Stimulated activated CD8-positive, alpha-beta memory T cell treated with anti-CD3 and anti-CD28 coated beads, Interleukin-12 subunit alpha, Interleukin-12 subunit beta, amount 100 ng/mL, for 4 hours (primary cell): Measurements from ENCODE around the gene PGF.

Experiments
- DNase-seq: peaks from one replicate; pipeline ENCODE4 v3.0.0-alpha.2; 2020; ENCODE audit warnings: low read depth

Gene PGF

DNA sequence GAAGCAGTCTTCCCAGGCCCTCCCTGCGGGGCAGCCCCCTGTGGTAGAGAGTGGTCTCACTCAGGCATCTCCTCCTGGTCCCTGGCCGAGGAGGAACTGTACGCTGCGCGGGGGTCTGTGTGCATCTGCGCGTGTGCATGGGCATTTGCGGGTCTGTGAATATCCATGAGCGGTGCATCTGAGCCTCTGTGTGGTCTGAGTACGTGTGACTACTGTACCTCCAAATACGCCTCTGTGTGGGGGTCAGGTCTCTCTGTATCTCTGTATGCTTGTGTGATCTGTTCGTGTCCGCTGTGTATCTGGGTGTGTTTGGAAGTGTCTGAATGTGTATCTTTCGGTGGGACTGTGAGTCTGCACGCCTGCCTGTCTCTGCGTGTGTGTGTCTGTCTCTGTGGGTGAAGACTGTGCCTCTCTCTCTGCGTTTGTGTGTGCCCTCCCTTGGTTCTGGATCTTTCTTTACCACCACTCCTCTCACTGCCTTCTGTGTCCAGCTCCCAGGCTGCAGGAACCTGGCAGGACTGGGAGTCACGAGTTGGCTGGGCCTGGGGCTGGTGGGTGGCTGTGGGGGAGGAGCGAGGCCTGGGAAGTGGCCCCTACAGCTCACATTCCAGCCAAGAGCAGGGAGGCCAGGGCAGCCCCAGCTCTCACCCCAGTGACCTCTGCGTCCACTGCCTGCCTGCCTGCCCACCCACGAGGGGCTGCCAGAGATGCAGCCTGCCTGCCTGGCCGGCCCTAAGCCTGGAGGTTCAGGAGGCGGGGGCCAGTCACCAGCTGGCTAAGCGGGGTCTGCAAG lies 1.1 kb upstream of the PGF start:
- DNase-seq: no peak

DNA sequence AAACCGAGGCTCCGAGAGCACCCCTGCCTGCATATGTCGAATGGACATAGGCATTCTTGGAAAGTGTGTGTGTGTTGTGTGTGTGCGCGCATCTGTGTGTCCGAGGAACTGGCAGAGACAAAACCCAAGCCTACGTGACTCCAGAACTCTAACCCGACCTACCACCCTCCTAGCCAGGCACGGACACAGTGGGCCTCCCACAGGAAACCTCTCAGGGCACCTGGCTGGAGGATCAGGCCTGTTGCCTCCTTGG lies 556 bp upstream of the PGF start:
- no peak for DNase-seq

DNA sequence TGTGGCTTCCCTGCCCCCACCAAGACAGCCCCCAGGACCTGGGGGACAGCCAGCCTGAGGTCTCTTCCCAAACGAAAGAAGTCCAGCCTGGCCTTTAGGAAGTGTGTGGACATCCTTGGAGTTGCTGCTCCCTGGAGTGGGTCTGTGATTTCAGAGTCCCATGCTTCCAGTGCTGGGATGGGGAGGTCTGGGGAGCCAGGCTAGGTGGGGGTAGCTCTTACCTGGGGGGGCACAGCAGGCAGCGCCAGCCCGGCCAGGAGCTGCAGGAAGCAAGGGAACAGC lies 509 bp downstream of the PGF start:
- no peak for DNase-seq

DNA sequence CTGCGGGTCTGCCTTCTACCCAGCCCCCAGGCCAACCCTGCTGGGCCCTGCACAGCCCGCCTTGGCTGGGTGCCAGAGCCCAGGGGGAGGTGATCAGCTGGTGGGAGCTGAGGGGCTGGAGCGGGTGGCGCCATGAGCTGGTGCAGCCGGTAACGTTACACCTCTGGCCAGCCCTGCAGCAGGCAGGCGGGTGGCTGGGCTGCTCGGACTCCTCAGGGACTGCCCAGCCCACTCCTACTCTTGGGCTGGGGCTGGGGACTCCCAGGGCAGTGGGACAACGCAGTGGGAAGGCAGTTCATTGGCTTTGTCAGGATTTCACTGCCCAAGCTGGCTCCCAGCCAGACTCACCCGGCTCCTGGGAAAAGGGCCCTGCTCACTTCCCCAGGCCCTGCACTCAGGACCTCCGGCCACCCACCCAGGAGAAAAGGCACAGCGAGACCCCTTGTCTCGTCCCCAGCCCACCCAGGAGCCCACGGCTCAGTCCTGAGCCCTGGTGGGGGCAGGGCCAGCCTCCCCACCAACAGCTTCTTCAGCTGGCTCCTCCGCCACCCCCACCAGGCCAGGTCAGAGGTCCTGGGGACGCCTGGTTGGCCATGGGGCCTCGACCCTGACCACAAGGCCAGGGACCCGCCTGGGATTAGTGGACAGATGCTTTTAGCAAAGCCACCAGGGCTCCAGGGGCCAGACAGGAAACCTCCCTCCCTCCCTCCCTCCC lies 1.0 kb downstream of the PGF start:
- no peak for DNase-seq

DNA sequence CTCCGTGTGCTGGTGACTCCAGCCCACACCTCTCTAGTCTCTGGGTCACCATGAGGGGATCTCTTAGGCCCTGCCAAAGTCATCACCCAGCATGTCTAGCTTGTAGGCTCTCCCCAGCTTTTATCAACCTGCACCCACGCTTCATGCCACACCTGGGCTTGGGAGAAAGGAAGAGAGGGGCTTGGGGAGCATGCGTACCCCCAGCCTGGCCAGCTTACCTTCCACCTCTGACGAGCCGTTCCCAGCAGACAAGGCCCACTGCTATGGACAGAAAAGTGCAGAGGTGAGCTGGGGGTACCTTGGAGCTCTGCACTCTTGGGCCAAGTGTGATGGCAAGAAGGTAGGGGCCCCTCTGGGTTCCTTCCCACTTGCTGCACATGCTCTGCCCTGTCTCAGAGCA lies 1.7 kb downstream of the PGF start:
- DNase-seq: no peak

DNA sequence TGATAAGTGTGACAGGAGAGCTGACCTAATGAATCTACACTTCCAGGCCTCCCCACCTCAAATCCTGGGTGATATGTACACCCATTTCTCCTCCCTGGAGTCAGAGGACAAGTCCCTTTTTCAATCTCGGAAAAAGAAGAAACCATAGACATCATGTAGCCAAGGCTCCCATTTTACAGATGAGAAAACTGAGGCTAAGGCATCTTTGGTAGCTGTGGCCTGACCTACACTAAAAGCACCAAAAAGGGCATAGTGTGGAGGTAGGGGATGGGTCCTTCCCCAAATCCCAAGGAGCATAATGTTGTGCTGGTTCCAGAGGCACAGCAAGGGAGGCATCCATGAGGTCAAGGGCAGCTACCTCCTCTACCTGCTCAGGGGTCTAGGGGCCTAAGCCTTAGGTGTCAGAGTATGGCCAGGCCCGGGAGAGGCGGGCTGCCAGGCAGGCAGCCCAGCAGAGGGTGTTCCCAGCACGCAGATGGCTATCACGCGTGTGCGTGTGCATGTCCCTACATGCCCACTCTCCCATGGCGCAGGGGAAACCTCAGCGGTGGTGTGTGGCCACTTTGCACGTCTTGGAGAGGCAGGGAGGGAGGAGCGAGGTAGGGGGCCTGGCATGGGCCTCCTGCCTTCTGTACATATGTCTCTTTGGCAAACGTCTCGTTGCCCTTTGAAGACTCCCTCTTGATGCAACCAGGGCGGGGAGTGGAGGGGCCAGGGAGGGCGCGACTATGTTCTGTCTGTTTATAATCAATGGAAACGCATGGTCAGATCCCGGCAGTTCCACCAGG lies 2.5 kb downstream of the PGF start:
- DNase-seq: no peak

DNA sequence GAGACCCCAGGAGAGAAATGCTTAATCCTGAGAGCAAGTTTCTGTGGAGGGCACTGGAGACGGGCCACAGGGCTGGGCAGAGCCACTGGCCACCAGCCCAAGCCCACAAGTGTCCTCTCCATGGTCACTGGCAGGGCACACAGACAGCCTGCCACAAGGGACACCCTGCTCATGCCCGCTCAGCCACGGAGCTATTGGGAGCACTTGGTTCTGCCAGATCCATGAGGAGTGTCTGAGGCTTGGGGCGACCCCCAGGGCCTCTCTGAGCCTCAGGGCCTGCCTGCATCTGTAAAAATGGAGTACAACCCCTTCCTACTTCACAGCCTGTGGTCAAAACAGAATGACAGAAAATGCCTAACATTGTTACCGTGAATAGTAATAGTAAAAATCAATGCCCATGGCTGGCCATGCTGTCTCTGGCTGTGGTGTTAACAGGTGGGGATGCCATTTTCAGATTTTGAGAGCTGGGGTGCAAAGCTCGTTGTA lies 3.2 kb downstream of the PGF start:
- no peak for DNase-seq

DNA sequence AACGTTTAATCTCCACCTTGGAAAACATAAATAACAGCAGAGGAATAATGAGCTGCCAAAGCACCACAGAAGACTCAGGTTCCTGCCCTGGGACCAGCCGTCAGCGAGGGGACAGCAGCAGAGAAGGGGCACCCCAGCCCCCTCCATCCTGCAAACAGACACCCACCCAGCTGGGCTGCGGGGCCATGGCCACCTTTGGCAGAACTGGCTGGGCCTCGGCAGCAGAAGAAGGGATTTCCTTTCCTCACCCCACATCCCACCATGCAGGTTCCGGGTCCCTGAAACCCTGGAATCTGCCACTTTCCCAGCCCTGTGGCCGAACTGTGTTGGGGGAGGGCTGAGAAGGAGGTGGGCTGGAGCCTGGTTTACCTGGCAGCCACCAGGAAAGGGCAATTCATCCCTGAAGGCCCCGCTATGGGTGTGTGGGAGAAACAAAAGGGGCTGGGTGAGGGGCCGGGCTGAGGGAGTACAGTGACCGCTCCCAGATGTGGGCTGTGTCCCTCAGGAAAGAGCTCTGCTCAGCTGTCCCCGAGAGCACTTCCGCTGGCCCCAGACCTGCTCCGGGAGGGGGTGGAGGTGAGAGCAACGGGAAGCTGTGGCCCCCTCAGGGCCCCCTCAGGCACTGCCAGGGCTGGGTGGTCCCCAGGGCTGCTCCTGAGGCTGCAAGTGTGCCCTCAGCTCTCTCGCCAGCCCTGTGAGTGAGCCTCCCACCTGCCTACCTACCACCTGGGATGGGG lies 3.8 kb downstream of the PGF start:
- DNase-seq: no peak

DNA sequence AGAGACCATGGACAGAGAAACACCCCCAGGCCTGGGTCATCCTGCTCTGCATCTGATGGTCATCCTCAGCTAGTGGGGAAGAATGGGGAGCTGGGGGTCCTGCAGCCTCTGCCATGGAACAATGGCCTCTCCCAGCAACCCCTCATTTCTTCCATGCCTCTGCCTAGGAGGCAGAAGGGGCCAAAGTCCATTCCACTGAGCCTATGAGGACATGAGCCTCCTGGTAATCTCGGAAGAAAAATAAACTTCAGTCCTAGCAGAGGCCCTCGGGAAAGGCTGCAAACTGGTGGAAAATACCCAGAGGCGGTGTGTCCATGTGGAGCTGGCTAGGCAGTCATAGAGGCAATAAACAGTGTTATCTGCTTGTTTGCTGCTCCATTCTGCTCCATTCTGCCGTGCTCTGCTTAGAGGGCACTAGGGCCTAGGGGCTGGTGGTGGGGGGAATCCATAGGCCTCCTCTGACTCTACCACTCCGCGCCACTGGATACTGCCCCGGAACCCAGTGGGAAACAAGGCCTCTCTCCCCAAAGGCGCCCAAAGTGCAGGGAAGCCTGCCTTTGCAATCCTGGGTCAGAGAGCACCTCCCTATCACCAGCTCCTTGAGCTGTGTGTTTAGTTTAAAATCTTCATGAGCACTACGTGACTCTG lies 4.5 kb downstream of the PGF start:
- DNase-seq: no peak

DNA sequence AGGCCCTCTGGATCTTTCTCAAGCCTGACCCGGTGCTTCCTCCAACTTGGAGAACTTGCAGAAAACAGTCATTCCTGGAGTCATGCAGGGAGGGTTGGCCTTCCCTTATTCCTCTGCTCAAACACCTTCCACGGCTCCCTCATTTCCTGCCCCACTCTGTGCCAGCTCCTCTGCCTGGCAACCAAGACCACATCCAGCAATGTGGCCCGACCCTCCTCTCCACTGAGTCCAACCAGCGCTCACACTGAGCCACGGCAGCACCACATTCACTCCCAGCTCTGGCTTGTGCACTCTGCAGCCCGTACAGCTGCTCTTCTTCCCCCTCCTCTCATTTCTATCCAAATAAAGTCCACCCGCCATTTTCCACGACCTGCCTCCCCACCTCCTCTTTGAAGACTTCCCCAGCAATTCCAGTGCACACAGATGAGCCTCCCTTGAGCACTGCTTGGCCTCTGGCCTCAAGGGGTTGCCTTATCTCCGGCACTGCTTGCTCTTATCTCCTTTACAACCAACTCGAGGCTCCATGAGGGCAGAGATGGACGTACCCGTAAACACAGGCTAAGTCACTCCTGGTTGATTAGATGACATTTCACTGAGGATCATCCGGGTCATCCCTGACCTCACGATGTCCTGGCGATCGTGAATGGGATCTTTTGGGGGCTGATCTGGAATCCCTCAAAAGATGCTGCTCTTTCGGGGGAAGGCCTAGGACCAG lies 5.4 kb downstream of the PGF start:
- no peak for DNase-seq

DNA sequence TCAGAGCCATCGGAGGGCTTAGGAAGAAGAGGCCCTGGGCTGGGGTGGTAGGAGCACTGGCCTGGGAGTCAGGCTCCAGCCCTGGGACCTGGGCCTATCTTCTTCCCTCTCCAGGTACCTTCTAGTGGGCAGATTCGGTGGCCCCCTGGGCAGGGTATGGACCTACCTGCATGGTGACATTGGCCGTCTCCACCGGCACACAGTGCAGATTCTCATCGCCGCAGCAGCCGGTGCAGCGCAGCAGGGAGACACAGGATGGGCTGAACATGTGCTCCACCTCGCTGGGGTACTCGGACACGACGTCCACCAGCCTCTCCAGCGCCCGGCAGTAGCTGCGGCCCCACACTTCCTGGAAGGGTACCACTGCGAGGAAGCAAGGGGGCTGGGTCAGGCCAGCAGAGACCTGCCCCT lies 6.2 kb downstream of the PGF start:
- DNase-seq: no peak

DNA sequence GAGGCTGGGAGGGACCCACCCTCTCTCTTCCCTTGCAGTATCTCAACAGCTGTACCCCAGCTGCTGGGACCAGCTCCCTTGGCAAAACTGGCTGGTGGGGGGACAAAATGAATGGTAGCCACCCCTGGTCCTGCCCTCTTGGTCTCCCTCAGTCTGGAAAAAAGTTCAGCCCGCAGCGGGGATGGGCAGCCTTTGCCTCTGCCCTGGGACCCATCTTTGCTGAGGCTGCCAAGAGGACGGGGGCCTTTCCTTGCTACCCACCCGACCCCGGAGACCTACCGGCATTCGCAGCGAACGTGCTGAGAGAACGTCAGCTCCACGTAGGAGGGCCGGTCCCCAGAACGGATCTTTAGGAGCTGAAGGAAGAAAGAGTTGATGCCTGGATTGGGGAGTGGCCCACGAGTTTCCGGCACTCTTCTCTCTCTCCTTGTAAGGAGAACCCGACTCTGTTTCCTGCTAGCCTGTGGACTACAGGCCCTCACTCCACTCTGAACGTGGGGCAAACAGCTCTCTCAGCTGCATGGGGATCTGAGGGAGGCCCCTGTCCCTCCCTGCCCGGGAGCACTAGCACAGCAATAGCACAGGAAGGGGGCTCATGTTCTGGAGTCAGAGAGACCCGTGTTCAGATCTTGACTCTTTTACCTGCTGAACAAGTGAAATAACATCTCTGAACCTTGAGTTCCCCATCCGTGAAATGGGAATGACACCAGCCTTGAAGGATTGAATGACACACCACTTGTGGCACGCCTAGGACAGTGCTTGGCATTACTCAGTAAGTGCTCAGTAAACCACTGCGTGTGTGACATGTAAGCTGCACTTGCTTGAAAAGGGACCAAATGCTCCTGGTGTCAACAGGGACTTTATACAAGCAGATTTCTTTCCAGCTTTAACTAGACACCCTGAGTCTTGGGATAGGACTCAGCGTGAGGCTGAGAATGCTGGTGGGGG lies 6.9 kb downstream of the PGF start:
- DNase-seq: no peak

DNA sequence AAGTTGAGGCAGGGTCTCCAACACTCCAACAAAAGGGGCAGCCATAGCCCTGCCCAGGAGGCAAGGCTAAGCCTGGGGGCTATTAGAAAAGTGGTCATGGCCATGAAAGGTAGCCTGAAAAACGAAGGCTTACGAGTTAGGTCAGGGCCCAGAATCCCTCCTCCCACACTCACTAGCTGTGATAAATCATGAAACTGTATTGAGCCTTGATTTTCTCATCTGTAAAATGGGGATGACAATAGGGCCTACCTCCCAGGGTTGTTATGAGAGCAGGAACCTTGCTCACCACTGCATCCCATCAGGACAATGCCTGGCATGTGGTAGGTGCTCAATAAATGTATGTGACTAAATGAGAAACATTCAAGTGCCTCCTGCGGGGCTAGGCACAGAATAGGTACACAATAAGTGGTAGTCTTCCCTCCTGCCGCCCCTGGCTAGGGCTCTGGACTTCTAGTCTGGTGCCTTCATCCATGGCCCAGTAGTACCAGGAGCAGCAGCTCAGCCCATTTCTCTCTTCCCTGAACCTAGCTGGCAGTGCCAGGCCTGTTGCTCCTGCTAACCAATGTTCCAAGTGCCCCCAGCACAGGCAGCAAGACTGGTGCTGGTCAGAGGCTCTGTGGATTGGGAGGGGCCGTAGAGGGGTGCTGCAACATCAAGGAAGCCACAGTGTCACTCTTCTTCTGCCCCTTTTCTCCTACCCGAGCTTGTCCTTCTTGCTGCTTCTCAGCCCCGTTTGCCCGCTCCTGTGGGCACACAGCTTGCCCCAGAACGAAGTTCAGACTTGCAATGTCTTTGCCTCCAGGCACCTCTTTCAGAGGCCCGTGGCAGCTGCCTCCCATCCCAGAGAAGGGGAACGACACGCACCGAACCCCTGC lies 7.8 kb downstream of the PGF start:
- no peak for DNase-seq

DNA sequence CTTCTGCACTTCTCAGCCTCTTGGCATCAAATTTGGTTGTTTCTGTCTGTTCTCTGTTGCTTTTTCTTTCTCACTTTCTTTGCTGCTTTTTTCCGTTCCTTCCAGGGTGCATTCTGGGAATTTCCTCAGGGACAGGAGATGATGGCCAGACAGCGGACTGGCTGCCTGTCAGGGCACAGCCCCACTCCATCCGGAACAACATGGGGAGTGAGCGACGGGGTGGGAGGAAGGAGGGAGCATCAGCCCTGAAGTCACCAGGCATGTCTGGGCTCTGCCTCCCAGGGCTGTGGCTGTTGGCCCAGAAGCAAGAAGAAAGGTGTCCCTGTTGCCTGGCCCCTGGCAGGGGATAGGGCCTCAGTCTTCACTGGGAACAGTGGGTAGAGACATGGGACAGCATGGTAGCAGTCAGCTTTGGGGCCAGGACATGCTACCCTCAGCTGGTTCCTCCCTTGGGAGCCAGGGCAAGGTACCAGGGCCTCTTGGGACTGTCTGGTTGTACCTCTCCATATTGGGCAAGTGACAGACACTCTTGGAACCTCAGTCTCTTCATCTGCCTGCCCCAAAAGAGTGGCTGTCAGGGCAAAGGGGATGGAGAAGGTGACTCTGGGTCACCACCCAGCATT lies 8.6 kb downstream of the PGF start:
- no peak for DNase-seq

DNA sequence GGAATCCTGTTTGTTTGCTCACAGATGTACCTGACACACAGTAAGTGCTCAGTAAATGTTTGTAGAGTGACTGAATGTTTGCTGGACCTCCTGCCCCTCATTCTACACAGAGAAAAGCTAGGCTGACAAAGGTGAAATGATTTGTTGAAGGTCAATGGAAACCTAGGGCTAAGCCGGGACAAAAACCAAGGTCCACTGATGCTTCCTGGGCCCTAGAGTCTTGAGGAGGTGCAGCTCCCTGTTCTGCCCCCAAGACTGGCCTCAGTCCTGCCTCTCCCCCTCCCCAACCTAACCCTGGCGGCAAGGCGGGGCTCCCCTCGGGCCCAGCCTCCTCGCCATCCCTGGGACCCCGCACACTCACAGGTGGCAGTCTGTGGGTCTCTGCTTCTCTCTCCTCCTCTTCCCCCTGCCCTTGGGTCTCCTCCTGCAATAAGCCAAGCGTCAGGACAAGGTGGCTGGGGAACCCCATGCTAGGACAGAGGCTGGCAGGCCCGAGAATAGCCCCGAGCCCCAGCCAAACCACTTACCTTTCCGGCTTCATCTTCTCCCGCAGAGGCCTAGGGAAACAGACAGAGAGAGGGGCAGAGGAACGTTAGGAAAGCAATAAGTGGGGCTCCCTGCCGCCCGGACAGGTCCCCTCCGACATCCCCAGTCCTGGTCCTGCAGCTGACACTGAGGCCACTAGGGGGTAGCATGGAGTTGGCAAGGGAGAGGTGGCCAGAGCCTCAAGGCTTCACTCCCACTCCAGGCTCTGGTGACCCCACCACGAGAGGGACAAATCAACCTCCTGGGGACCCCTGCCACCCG lies 9.3 kb downstream of the PGF start:
- peak; percentile 32 for DNase-seq

DNA sequence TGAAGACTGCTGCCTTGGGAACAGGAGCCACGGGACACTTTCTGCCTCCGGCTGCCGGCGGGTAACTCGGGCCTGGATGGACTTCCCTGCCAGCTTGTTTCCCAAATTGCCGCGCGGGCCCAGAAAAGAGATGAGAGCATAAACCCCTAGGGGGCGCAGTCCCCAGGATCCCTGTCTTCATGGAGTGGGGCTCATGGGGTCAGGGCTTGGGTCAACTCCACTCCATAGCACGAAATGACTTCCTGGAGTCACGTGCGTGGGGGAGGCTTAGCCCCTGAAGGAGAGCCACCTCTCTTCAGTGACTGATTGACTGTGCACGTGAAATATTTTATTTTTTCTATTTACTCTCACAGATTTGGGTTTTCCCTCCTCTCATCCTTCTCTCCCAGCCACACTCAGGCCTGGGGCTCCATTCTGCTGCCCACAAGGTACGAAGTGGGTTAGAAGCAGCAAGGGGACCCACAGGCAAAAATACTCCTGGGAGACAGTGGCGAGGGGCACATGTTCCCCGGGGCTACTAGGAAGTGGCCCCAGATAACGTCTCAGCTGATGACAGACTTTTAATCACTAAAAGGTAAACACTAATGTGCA lies 10.0 kb downstream of the PGF start:
- no peak for DNase-seq

DNA sequence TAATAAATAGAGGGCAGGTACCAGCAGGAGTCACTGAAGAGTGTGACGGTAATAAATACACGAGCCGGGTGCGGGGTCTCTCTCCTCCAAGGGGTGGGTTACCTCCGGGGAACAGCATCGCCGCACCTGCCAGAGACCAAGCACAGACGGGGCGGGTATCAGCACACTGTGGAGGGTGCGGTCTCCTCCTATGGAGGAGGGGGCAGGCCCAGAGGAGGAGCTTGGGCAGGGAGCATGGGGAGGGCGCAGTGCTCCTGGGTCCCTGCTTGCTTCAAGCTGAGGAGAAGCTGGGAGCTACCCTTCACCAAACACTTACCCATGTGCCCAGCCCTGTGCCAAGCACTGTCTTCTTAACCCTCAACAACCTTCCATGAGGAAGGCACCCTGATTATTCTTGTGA lies 12.8 kb downstream of the PGF start:
- no peak for DNase-seq

DNA sequence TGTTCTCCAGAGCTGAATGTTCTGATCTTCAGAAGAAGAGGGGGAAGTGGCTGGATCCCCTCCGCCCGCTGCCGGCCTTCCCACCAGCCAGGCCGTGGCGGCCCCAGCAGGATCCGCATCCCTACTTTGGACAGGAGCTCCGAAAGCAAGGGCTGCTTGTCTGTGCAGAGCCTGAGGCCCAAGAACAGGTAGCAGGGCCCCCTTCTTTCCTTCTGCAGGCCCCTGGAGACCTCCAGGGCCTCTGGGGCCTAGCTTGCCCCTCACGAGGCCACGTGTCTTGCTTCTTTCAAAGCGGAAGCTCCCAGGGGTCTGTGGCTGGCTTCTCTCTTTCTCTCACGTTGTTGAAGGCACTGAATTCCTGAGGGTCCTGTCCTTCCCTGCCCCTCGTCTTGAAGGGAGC lies 13.2 kb downstream of the PGF start:
- no peak for DNase-seq
